ENCODE measurements around the gene GFI1.

The GFI1 gene

DNA sequence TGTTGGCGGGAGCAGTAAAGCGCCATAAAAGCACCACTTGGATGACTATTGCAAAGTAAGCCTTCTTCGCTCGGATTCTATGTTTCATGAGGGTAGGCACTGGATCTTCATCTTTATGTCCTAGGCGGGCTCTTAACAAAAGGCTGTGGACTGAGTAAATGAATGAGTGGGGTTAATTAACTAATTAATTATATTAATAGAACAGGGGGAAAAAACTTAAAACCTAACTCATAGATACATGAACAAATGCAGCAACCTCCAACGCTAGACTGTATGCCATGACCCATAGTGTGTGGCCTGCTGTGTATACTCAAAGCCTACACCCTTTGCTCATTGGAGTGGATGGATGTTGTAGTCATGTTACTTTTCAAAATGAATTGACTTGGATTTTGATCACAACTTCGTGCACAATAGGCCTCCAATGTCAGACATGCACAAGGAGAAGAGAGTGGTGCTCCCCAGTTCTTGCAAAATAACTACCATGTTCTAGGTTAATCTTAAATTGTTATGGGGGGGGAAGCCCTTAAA is 417 bp upstream of the GFI1 start:
- no peak for DNase-seq

- DNase-seq, result no peak
Observed at GRCh38 chr1:92485381-92486250, 1.1 kb downstream of the GFI1 start.

GRCh38 chr1:92484472-92485380 is 2.0 kb downstream of the GFI1 start:
- DNase-seq, result no peak

GRCh38 chr1:92483610-92484471 is 2.9 kb downstream of the GFI1 start:
- DNase-seq, result peak; percentile 7

DNA sequence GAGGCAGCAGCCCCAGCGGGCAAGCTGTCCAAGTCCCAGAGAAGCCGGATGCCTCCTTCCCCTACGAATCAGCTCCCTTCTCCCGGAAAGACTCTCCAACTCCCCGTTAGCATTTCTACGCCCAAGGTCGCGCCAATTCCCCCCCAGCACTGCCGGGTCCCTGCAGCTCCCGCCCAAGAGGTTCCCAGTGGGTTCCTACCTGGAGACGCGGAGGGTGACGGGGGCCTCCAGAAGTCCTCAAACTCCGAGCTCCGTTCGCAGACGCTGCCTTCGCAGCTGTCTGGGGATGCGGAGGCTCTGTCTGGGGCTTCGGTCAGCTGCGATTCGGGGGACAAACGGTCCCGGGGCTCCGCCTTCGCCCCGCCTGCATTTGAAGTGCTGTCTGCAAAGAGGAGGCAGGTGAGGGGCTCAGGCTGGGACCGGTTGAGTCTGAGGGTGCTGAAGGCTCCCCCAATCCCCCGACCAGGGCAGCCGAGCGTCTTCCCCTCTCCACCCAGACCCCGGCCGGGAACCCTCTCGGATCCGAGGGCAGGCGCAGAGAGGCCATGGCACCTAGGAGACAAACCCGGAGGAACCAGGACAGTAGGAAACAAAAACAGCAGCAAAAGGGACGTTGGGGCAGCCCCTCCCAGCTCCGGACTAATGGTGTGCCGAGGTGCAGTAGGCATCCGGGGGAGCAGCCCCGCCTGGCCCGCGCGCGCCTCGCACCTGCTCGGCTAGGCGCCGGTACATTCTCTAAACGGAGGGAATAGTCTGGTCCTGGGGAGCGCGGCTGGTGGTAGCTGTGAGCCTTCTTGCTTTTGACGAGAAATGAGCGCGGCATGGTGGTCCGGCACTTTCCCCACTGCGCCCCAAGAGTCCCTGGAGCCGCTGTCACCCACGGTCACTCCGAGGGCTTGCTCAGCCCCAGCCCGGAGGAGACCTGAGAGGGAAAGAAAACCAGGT is 3.8 kb downstream of the GFI1 start:
- DNase-seq, result no peak

GRCh38 chr1:92481971-92482664 is 4.6 kb downstream of the GFI1 start:
- DNase-seq, result no peak

DNA sequence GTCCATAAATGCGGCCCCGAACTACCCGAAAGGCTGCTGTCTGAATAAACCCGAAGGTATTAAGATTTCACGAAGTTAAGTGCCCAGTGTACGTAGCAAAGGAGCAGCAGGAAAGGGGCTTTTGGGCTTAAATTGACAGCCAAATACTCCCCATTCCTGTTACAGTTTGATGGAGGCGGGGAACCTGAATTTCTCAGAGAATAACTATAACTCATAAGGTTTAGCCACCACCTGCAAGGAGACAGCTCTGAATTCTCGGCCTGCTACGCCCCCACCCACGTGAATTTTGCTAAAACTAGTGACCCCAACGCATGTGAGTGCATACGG is 5.2 kb downstream of the GFI1 start:
- no peak for DNase-seq

DNA sequence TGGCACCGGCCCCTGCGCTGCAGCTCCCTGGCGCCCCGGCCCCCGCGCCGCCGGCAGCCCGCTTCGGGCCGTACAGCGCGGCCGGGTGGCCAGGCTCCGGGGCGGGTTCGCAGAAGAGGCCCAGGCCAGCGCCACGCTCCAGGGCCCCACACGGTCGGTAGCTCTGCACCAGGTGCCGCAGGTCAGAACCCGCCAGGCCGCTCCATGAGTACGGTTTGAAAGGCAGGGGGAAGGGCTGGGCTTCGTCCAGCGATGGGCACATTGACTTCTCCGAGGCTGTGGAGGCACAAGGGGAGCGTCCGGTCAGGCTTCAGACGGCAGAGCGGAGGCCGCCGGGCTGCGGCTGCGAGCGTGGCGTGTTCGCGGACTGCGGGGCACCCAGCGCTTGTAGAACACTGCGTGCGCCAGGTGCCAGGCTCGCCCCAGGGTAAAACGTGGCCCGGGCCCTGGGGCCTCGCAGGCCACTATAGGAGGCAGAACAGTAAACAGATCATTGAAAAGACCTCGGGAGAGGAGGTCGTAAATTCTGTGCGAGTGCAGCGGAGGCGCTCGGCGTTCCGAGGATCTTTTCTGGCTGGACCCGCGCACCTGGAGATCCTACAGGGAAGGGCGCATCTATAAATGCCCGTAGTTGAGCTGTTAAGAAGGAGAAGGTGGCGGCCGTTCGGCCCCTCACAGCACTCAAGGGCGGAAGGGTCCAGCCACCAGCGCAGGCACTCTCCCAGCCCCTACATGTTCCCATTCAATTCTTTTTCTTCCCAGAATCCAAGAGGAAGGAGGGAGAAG is 5.7 kb downstream of the GFI1 start:
- DNase-seq, result no peak

DNA sequence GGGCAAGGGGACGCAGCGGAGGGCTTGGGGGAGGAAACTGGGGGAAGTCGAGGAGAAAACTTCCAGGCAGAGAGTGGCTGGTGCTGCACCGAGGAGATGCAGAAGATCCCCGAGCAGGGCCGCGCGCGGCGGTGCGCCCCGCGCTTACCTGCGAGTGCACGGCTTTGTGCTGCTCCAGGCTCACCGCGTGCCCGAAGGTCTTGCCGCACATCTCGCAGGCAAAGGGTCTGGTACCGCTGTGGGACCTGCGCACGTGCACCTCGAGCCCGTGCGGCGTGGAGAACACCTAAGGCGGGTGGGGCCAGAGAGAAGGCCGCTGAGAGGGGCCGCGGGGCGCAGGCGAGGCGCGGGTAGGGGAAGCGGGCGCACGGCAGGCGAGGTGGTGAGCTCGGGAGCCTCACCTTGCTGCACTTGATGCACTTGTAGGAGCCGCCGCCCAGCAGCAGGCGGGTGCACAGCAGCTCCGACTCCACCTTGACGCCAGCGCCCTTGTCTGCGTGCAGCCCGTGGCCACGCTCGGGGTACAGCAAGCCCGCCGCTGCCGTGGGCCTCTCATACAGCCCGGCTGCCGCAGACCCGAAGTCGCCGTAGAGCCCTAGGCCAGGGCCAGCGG is 6.4 kb downstream of the GFI1 start:
- DNase-seq, result no peak

DNA sequence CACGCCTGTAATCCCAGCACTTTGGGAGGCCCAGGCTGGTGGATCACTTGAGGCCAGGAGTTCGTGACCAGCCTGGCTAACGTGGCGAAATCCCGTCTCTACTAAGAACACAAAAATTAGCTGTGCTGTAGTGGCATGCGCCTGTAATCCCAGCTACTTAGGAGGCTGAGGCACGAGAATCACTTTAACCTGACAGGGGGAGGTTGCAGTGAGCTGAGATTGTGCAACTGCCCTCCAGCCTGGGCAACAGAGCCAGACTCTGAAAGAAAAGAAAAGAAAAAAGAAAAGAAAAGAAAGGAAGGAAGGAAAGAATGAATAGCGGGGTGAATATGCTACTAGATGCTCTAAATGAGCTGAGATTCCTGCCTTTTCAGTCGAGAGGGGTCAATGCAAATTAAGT is 7.1 kb downstream of the GFI1 start:
- no peak for DNase-seq

DNA sequence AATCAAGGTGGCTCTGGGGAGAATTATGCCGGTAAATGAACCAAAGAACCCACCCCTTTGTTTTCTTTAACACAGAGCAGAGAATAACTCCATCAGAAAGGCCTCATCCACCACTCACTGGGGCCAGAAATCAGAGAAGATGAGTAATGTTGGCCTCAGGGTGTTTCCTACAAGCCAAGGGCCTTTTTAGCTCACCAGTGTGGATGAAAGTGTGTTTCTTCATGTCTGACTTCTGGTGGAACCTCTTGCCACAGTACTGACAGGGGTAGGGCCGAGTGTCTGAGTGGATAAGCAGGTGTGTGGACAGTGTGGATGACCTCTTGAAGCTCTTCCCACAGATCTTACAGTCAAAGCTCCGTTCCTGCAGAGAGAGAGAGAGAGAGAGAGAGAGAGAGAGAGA is 8.3 kb downstream of the GFI1 start:
- no peak for DNase-seq

DNA sequence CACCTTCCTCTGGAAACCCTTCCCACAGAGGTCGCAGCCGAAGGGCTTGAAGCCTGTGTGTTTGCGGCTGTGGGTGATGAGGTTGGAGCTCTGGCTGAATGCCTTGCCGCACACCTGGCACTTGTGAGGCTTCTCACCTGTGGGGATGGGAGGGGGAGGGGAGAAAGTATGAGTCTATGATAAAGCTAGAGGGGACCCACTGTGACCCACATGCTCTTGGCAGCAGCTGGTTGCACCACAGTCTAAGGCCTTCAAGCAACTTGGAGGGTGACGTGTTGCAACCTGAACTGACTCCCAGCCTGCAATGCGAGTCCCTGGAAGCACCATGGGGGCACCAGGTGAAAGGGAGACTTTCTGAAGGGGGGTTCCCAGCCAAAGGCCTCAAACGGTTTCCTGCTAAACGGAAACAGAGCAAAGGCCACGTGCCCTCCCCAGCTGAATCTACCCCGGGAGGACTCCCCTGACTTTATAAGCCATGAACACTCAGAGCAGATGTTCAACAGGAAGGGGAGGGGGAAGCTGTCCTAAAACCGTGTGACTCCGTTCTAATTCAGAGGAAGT is 10.6 kb downstream of the GFI1 start:
- no peak for DNase-seq

DNA sequence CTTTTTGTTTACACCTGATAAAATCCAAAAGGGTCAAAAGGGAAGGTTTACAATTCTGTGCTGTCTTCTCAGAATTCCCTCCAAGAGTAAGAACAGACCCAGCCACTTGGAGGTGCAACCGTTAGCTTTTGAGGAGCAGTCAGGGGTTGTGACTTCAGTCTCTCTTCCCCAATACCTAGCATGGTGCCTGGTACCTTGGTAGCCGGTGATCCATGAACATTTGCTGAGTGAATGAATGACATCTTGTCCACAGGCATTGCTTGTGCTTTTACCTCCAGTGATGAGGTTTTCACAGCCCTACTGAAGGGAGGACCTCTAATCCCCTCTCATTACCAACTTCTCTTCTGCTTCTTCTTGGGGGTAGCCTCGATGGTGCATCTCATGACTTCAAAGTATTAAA is 11.7 kb downstream of the GFI1 start:
- no peak for DNase-seq

DNA sequence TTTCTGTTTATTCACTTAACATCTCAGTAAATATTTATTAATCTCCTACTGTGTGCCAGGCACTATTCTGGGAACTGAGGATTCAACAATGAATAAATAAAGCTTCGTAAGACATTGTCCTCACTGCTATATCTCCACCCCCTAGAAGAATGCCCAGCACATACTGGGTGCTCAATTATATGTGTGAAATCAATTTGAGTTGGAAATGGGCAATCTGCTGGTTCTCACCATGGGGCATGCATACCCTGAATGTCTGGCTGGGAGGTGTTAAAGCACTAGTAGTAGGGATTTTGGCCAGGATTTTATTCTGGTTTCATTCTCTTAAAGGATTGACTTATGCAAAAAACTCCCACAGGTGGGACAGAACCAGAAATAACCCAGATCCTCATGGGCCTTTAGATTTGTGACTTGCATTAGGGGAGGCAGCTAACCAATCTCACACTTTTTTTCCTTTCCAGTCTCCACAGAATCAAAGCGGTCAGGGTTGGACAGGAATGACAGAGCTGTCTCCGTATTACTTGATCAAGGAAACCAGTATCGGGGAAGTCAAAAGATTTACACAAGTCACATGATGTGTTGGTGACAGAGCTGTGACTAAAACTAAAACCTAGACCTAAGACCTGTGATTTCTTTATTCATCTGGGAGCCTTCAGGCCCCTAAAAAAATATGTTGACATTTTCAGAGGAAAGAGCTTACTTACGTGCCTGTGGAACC is 12.8 kb downstream of the GFI1 start:
- no peak for DNase-seq

DNA sequence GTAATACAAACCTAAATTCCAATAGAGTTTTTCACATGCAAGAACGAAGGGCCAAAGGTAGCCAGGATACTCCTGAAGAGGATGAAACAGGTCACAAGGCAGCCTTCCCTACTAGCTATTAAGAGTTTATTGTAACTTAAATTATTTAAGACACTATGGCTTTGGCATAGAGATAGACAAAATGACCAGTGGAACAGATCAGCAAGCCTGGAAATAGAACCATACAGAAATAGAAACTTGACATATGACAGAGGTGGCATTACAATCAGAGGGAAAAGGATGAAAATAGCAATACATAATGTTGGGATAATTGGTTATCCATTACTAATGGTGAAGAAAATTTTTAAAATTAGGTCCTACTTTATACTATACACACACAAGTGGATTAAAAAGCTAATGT is 16.5 kb downstream of the GFI1 start:
- no peak for DNase-seq

GRCh38 chr1:92466683-92467352 is 19.9 kb downstream of the GFI1 start:
- DNase-seq, result no peak

DNA sequence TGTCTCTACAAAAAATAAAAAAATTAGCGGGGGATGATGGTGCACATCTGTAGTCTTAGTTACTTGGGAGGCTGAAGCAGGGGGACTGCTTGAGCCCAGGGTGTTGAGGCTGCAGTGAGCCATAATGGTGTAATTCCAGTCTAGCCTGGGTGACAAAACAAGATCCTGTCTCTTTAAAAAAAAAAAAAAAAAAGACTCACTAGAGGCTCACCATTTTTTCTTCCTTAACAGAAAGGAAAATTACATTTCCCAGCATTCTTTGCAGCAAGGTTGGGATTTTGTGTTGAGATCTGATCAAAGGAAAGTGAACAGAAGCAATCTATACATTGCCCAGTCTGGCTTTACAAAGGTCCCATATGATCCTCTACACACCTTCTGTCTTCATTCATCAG is 21.5 kb downstream of the GFI1 start:
- DNase-seq, result no peak

DNA sequence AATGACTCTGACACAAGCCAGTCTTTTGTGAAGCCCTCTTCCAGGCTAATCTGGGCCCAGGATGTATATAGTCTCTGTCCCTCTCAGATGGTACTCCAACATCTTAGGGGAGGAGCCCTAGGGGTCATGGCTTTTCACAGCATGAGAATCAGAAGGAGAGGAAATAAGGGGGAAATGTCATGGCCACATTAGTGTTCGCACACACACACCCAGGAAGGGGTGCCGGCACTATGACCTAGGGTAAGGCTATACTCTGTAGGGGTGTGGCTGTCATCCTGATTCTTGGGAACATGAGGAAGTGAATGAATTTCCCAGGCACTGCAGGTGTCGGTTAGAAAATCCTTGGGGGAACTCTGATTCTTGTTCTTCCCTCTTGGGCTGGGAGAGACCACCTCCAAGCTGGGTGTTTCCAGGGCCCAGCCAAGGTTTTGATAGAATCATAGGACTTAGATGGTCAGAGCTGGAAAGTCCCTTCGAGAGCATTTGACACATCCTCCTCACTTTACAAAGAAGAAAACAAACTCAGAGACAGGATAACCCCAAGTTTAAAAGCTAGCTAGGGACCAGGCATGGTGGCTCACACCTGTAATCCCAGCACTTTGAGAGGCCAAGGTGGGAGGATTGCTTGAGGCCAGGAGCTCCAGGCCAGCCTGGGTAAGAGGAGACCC is 22.0 kb downstream of the GFI1 start:
- DNase-seq, result no peak

All from SHP77 treated with DMSO at 0.1 percent for 48 hours (cell line).